Measurements from ENCODE around the gene NLRP9.

- TF ChIP-seq TCF12 (IDR thresholded peaks at IDR 0.05) (no peak), TCF12 (CRISPR knock-in tag; IDR thresholded peaks at IDR 0.05) (no peak), GPBP1L1 (CRISPR knock-in tag; IDR thresholded peaks at IDR 0.05) (no peak), ETS1 (CRISPR knock-in tag; IDR thresholded peaks at IDR 0.05) (no peak)
Measured at GRCh38 chr19:55778331-55778730, 40.1 kb upstream of the NLRP9 start.
